Fibroblast of lung (primary cell): Measurements from ENCODE around the gene ATP8B2. TPM values are rescaled to one million over a fixed set of nuclear protein-coding genes. Genes with fewer than 3 reads are reported as not detected.

Source experiments
- DNase-seq, 2 donors: peaks; one replicate each; pipeline versions ENCODE4 v3.0.0 to v3.0.0-alpha.2; 2010; ENCODE audit warnings: low read depth in 2 of 2
- H2AFZ ChIP-seq: 2 replicates; pipeline ENCODE4 v1.5.1; 2012; ENCODE audit warnings: low read length, control low read depth, inconsistent platforms
- H3K27ac ChIP-seq: 2 replicates; pipeline ENCODE4 v1.5.1; 2011; ENCODE audit warnings: low read length, control low read depth; ENCODE audit not compliant: insufficient read depth
- H3K27me3 ChIP-seq: 2 replicates; pipeline ENCODE4 v1.5.1; 2011; ENCODE audit warnings: mild to moderate bottlenecking, low read length; ENCODE audit not compliant: control insufficient read depth, insufficient read depth
- H3K36me3 ChIP-seq: 2 replicates; pipeline ENCODE4 v1.5.1; 2011; ENCODE audit warnings: low read length; ENCODE audit not compliant: control insufficient read depth, insufficient read depth
- H3K4me1 ChIP-seq: 2 replicates; pipeline ENCODE4 v1.5.1; 2011; ENCODE audit warnings: low read length; ENCODE audit not compliant: control insufficient read depth, insufficient read depth; ENCODE audit errors: extremely low read depth
- H3K4me2 ChIP-seq: 2 replicates; pipeline ENCODE4 v1.5.1; 2011; ENCODE audit warnings: low read length, control low read depth; ENCODE audit not compliant: insufficient read depth; ENCODE audit errors: extremely low read depth
- H3K4me3 ChIP-seq, 4 experiments: fragments of 200-600 bp in 1 of 4; sonication (generic) in 1 of 4; replicated peaks in 1 of 4; 2 replicates each; pipeline ENCODE4 v1.5.1; 2011 to 2016; ENCODE audit warnings: low read length in 4 of 4, low read depth in 3 of 4, mild to moderate bottlenecking in 3 of 4, control low read depth in 2 of 4, inconsistent platforms in 1 of 4, mixed read lengths in 1 of 4; ENCODE audit not compliant: insufficient read depth in 1 of 4; ENCODE audit errors: control extremely low read depth in 1 of 4
- H3K79me2 ChIP-seq: 2 replicates; pipeline ENCODE4 v1.5.1; 2012; ENCODE audit warnings: mild to moderate bottlenecking, low read length, inconsistent platforms; ENCODE audit not compliant: control insufficient read depth, insufficient read depth
- H3K9ac ChIP-seq: 2 replicates; pipeline ENCODE4 v1.5.1; 2011; ENCODE audit warnings: mild to moderate bottlenecking, low read length, control low read depth; ENCODE audit not compliant: insufficient read depth
- H3K9me3 ChIP-seq: 2 replicates; pipeline ENCODE4 v1.5.1; 2012; ENCODE audit warnings: low read depth, low read length; ENCODE audit not compliant: control insufficient read depth, insufficient read depth
- H4K20me1 ChIP-seq: 2 replicates; pipeline ENCODE4 v1.5.1; 2011; ENCODE audit warnings: low read length; ENCODE audit not compliant: control insufficient read depth, insufficient read depth; ENCODE audit errors: extremely low read depth
- CTCF ChIP-seq, 2 donors: IDR thresholded peaks in 1 of 2; conservative IDR thresholded peaks in 1 of 2; 1 replicate in 1 of 2; 2 replicates in 1 of 2; pipeline ENCODE4 v1.5.1; 2011 to 2012; ENCODE audit warnings: low read length in 2 of 2, control low read depth in 1 of 2, inconsistent platforms in 1 of 2, low read depth in 1 of 2, mild to moderate bottlenecking in 1 of 2
- EZH2 ChIP-seq: IDR thresholded peaks from 2 replicates; pipeline ENCODE4 v1.5.1; 2012; ENCODE audit warnings: low read length, control low read depth, mild to moderate bottlenecking; ENCODE audit errors: missing control alignments
- polyA plus RNA-seq, 2 donors: library from polyadenylated mRNA; depleted of rRNA in 1 of 2; stranded (reverse) in 1 of 2; unstranded in 1 of 2; fragments of >200 nt; gene quantifications; 2 replicates each; pipeline ENCODE4 v1.2.1, GENCODE V29; 2011 to 2012; ENCODE audit warnings: missing spikeins in 1 of 2
- total RNA-seq: library from RNA; depleted of rRNA; stranded (reverse); fragments of >200 nt; gene quantifications from 2 replicates; pipeline ENCODE4 v1.2.1, GENCODE V29; 2014

ATP8B2 gene
- total and polyA plus RNA-seq, 2 donors (not counting 1 experiment from before 2014, with no cell fraction given): 101 to 205 TPM

- H3K4me3 ChIP-seq: no peak overlapping the region
- no peak for TF ChIP-seq EZH2
- H3K9ac ChIP-seq: no peak overlapping the region
- no peak overlapping the region for H3K4me2 ChIP-seq
- H4K20me1 ChIP-seq: no peaks in the 10 kb centered on the region
- H3K27me3 ChIP-seq: no peaks in the 10 kb centered on the region
- no peaks in the 10 kb centered on the region for H3K79me2 ChIP-seq
- no peaks in the 10 kb centered on the region for H3K9me3 ChIP-seq
- no peak overlapping the region for H3K27ac ChIP-seq
- H2AFZ ChIP-seq: no peak overlapping the region
- DNase-seq: no peak
- H3K36me3 ChIP-seq: peaks cover 56% of the 10 kb centered on the region
- no peaks in the 10 kb centered on the region for H3K4me1 ChIP-seq
These were observed 21.1 kb downstream of the ATP8B2 start for GRCh38 chr1:154346276-154346917.

- peaks cover 45% of the 10 kb centered on the region for H3K36me3 ChIP-seq
These were observed 22.6 kb downstream of the ATP8B2 start for GRCh38 chr1:154347961-154348360.

GRCh38 chr1:154348429-154349076 lies 23.2 kb downstream of the ATP8B2 start:
- no peak for DNase-seq
- Histone ChIP-seq H3K4me1 (peaks cover 9% of the 10 kb centered on the region), H3K27me3 (no peaks in the 10 kb centered on the region), H3K9ac (no peak overlapping the region), H3K4me2 (no peak overlapping the region), H3K79me2 (no peaks in the 10 kb centered on the region), H3K27ac (no peak overlapping the region), H4K20me1 (no peaks in the 10 kb centered on the region), H2AFZ (no peak overlapping the region), H3K4me3 (no peak overlapping the region), H3K9me3 (no peaks in the 10 kb centered on the region), H3K36me3 (peaks cover 39% of the 10 kb centered on the region)
- TF ChIP-seq EZH2 (no peak), CTCF (conservative IDR thresholded peaks at IDR 0.05 in 1 of 2, IDR thresholded peaks at IDR 0.05 in 1 of 2; ENCODE audit: low read depth in 1 of 2, low read length in 2 of 2) (peak in 1 of 2 donors; percentile 6)

More at GRCh38 chr1:154347961-154348360, 22.6 kb downstream of the ATP8B2 start:
- Histone ChIP-seq H3K27me3 (no peaks in the 10 kb centered on the region), H3K9me3 (no peaks in the 10 kb centered on the region), H3K4me2 (no peak overlapping the region), H3K9ac (no peak overlapping the region), H3K27ac (no peak overlapping the region), H3K4me1 (peaks cover 5% of the 10 kb centered on the region), H3K4me3 (no peak overlapping the region), H4K20me1 (no peaks in the 10 kb centered on the region), H3K79me2 (no peaks in the 10 kb centered on the region), H2AFZ (no peak overlapping the region)
- TF ChIP-seq EZH2: no peak
- TF ChIP-seq CTCF (conservative IDR thresholded peaks at IDR 0.05 in 1 of 2, IDR thresholded peaks at IDR 0.05 in 1 of 2; ENCODE audit: low read depth in 1 of 2, low read length in 2 of 2): no peak
- DNase-seq: no peak
